ENCODE results near the gene EPHA8. TPM values are rescaled to one million over a fixed set of nuclear protein-coding genes. Genes with fewer than 3 reads are reported as not detected.

The EPHA8 gene
- total and polyA plus RNA-seq, 2 donors from 2014 or later: 0.09 TPM; not detected in 1

GRCh38 chr1:22578732-22579361 is 15.6 kb downstream of the EPHA8 start:
- Histone ChIP-seq H3K9me3 (ENCODE audit: control insufficient read depth in 2 of 3, insufficient read depth in 1 of 3, low read length in 3 of 3) (peaks cover 0 to 8% (median 0%) of the 10 kb centered on the region in 3 donors), H3K27me3 (ENCODE audit: control insufficient read depth, insufficient read depth, low read length) (no peaks in the 10 kb centered on the region), H3K4me3 (ENCODE audit: low read length in 3 of 3) (peak overlapping the region in 1 of 3 donors; percentile 1), H3K27ac (ENCODE audit: low read depth in 2 of 2, low read length in 2 of 2) (no peak overlapping the region), H3K36me3 (ENCODE audit: control insufficient read depth in 2 of 3, insufficient read depth in 3 of 3, low read length in 3 of 3) (no peaks in the 10 kb centered on the region), H3K9ac (ENCODE audit: low read length in 3 of 3) (no peak overlapping the region), H3K4me1 (ENCODE audit: control insufficient read depth in 2 of 3, insufficient read depth in 2 of 3, low read depth in 1 of 3, low read length in 3 of 3) (no peaks in the 10 kb centered on the region)
- TF ChIP-seq CTCF (IDR thresholded peaks at IDR 0.05; ENCODE audit: borderline replicate concordance, extremely low read depth, insufficient read depth): no peak
- intact Hi-C loops (cut with DNase I): no loop called here
- no peak for DNase-seq
- no peak for FAIRE-seq

- H3K4me3 ChIP-seq (ENCODE audit: low read length in 3 of 3): no peak overlapping the region
- no peak overlapping the region for H3K9ac ChIP-seq (ENCODE audit: low read length in 3 of 3)
- no peaks in the 10 kb centered on the region for H3K27me3 ChIP-seq (ENCODE audit: control insufficient read depth, insufficient read depth, low read length)
- H3K4me1 ChIP-seq (ENCODE audit: control insufficient read depth in 2 of 3, insufficient read depth in 2 of 3, low read depth in 1 of 3, low read length in 3 of 3): no peaks in the 10 kb centered on the region
- no peak overlapping the region for H3K27ac ChIP-seq (ENCODE audit: low read depth in 2 of 2, low read length in 2 of 2)
- peaks cover 0 to 8% (median 0%) of the 10 kb centered on the region in 3 donors for H3K9me3 ChIP-seq (ENCODE audit: control insufficient read depth in 2 of 3, insufficient read depth in 1 of 3, low read length in 3 of 3)
- H3K36me3 ChIP-seq (ENCODE audit: control insufficient read depth in 2 of 3, insufficient read depth in 3 of 3, low read length in 3 of 3): no peaks in the 10 kb centered on the region
- intact Hi-C loops (cut with DNase I): no loop called here
- DNase-seq (no peak), FAIRE-seq (no peak)
- TF ChIP-seq CTCF (IDR thresholded peaks at IDR 0.05; ENCODE audit: borderline replicate concordance, extremely low read depth, insufficient read depth): no peak
Measured at GRCh38 chr1:22579541-22580155, 16.4 kb downstream of the EPHA8 start.

- no peaks in the 10 kb centered on the region for H3K4me1 ChIP-seq (ENCODE audit: control insufficient read depth in 2 of 3, insufficient read depth in 2 of 3, low read depth in 1 of 3, low read length in 3 of 3)
- DNase-seq (peak in 2 of 5 donors; percentile 21 to 52), FAIRE-seq (no peak)
- no peaks in the 10 kb centered on the region for H3K36me3 ChIP-seq (ENCODE audit: control insufficient read depth in 2 of 3, insufficient read depth in 3 of 3, low read length in 3 of 3)
- intact Hi-C loops (cut with DNase I): no loop called here
- H3K4me3 ChIP-seq (ENCODE audit: low read length in 3 of 3): no peak overlapping the region
- no peak overlapping the region for H3K27ac ChIP-seq (ENCODE audit: low read depth in 2 of 2, low read length in 2 of 2)
- no peak overlapping the region for H3K9ac ChIP-seq (ENCODE audit: low read length in 3 of 3)
- H3K27me3 ChIP-seq (ENCODE audit: control insufficient read depth, insufficient read depth, low read length): no peaks in the 10 kb centered on the region
- peaks cover 0 to 5% (median 0%) of the 10 kb centered on the region in 3 donors for H3K9me3 ChIP-seq (ENCODE audit: control insufficient read depth in 2 of 3, insufficient read depth in 1 of 3, low read length in 3 of 3)
- no peak for TF ChIP-seq CTCF (IDR thresholded peaks at IDR 0.05; ENCODE audit: borderline replicate concordance, extremely low read depth, insufficient read depth)
Measured at GRCh38 chr1:22582661-22583635, 19.7 kb downstream of the EPHA8 start.
